ENCODE measurements around the gene CORO1C. TPM values are rescaled to one million over a fixed set of nuclear protein-coding genes. Genes with fewer than 3 reads are reported as not detected.
A peak's percentile ranks its signal among the peaks of the same experiment; 100 is the strongest.
"Not testable (repeated sequence)": the region's sequence is repeated elsewhere in the genome, so short reads cannot be mapped to it uniquely, and the experiment has no call there.

Gene CORO1C
- polyA plus RNA-seq, 3 donors from 2014 or later: 31.8 to 80.0 (median 32.1) TPM

- H3K27ac Mint-ChIP-seq: no peak overlapping the region
- peaks cover 0 to 9% (median 2%) of the 10 kb centered on the region in 3 donors for H3K27me3 Mint-ChIP-seq (ENCODE audit: low read depth in 3 of 3)
- H3K4me3 Mint-ChIP-seq: no peak overlapping the region
Observed at GRCh38 chr12:108744021-108744897, 12.9 kb upstream of the CORO1C start.

DNA sequence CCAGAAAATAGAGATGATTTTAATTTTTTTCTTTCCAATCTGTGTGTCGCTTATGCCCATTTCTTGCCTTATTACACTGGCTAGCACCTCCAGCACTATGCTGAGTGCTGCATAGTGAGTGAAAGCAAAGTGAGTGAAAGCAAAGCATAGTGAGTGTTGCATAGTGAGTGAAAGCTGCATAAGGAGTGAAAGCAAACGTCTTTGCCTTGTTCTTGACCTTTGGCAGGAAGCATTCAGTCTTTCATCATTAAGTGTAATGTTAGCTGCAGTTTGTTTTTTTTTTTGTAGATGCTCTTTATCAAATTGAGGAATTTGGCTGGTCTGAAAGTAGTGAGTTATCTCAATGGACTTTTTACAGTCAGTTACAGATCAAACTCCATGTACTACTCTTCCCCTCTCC is 6.9 kb upstream of the CORO1C start:
- H3K36me3 Mint-ChIP-seq: peaks cover 0 to 4% (median 0%) of the 10 kb centered on the region in 3 donors
- H3K27me3 Mint-ChIP-seq (ENCODE audit: low read depth in 3 of 3): peaks cover 1 to 6% (median 2%) of the 10 kb centered on the region in 3 donors
- DNase-seq: no peak
- H3K27ac Mint-ChIP-seq: no peak overlapping the region
- no peaks in the 10 kb centered on the region for H3K9me3 Mint-ChIP-seq
- no peaks in the 10 kb centered on the region for H3K4me1 Mint-ChIP-seq
- H3K4me3 Mint-ChIP-seq: no peak overlapping the region

More at GRCh38 chr12:108744021-108744897, 12.9 kb upstream of the CORO1C start:
- DNase-seq: no peak
- Mint-ChIP-seq H3K9me3 (no peaks in the 10 kb centered on the region), H3K36me3 (peaks cover 0 to 4% (median 0%) of the 10 kb centered on the region in 3 donors), H3K4me1 (no peaks in the 10 kb centered on the region)

GRCh38 chr12:108735855-108736254 is 4.5 kb upstream of the CORO1C start:
- peaks cover 10 to 12% of the 10 kb centered on the region in 2 donors for H3K4me1 Mint-ChIP-seq
- no peaks in the 10 kb centered on the region for H3K9me3 Mint-ChIP-seq
- H3K27me3 Mint-ChIP-seq (ENCODE audit: low read depth in 3 of 3): peaks cover 6 to 12% (median 10%) of the 10 kb centered on the region in 3 donors
- no peaks in the 10 kb centered on the region for H3K36me3 Mint-ChIP-seq
- H3K27ac Mint-ChIP-seq: no peak overlapping the region
- no peak for DNase-seq
- H3K4me3 Mint-ChIP-seq: no peak overlapping the region

DNA sequence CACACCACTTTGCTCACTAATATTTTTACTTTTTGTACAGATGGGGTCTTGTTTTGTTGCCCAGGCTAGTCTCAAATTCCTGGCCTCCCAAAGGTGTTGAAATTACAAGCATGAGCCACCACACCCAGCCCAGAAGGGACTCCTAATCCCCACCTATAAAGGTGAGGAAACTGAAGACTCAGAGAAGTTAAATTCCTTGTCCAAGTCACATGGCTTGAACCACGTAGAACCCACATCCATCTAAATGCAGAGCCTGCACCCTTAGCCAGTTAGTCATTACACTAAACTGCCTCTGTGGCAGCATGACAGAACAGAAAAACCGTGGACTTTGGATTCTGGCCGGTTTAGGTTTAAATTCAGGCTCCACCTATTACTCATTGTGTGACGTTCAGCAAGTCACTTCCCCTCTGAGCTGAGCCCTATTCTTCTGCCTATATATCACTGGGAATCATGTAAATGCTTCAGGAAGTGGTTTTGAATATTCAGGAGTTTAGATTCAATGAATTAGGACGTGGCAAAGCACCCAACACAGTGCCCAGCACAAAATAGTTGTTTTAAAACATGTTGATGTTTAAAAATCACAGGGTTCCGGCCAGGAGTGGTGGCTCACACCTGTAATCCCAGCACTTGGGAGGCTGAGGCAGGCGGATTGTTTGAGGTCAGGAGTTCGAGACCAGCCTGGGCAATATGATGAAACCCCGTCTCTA is 3.0 kb upstream of the CORO1C start:
- Mint-ChIP-seq H3K9me3 (no peaks in the 10 kb centered on the region), H3K27me3 (ENCODE audit: low read depth in 3 of 3) (peaks cover 12 to 20% (median 13%) of the 10 kb centered on the region in 3 donors), H3K4me3 (peak overlapping the region in 1 of 5 donors; percentile 15), H3K4me1 (peaks cover 23 to 24% of the 10 kb centered on the region in 2 donors), H3K36me3 (no peaks in the 10 kb centered on the region), H3K27ac (peak overlapping the region in 5 of 6 donors; percentile 22 to 61 (median 53))
- DNase-seq: no peak

- Mint-ChIP-seq H3K4me1 (peaks cover 31 to 36% of the 10 kb centered on the region in 2 donors), H3K27me3 (ENCODE audit: low read depth in 3 of 3) (peaks cover 12 to 20% (median 13%) of the 10 kb centered on the region in 3 donors), H3K4me3 (peak overlapping the region in 1 of 5 donors; percentile 97), H3K27ac (peak overlapping the region in 1 of 6 donors; percentile 91)
- H3K36me3 Mint-ChIP-seq, H3K9me3 Mint-ChIP-seq, DNase-seq: not testable (repeated sequence)
Observed at GRCh38 chr12:108733230-108733531, 1.9 kb upstream of the CORO1C start.

- Mint-ChIP-seq H3K4me1 (peaks cover 31 to 39% of the 10 kb centered on the region in 2 donors), H3K27me3 (ENCODE audit: low read depth in 3 of 3) (peaks cover 12 to 20% (median 13%) of the 10 kb centered on the region in 3 donors), H3K9me3 (no peaks in the 10 kb centered on the region), H3K36me3 (no peaks in the 10 kb centered on the region), H3K27ac (peak overlapping the region; percentile 59 to 98 (median 92)), H3K4me3 (peak overlapping the region; percentile 93 to 98 (median 97))
- DNase-seq: peak in 1 of 3 donors; percentile 7
Observed at GRCh38 chr12:108732489-108733229, 1.3 kb upstream of the CORO1C start.

DNA sequence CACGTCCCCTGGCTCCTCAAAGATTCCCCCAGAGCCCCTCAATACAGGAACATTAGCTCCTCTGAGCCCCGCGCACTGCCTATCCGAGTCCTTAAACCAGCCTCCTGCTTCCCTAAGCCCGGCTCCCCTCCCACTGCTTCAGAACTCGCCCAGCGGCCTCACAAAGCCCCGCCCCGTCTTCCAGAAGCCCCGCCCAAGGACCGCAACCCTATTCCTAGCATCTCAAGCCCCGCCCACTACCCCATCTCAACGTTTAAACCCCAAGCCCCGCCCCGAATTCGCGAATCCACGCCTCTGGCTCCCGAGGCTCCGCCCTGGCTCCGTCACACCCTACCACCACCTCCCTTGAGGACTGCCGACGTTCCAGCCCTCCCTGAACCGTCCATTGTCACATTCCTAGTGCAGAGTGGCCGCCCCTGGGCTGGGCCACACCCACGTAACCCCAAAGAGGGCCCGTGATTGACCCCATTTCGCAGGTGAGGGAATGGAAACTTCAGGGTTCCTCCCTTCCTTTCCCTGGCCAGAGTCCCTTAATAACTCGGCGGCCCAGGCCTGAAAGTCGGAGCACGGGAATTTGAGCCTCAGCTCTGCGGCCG is 646 bp upstream of the CORO1C start:
- peaks cover 31 to 39% of the 10 kb centered on the region in 2 donors for H3K4me1 Mint-ChIP-seq
- no peaks in the 10 kb centered on the region for H3K36me3 Mint-ChIP-seq
- H3K9me3 Mint-ChIP-seq: no peaks in the 10 kb centered on the region
- peaks cover 12 to 20% (median 13%) of the 10 kb centered on the region in 3 donors for H3K27me3 Mint-ChIP-seq (ENCODE audit: low read depth in 3 of 3)
- H3K4me3 Mint-ChIP-seq: peak overlapping the region; percentile 93 to 98 (median 97)
- DNase-seq: peak; percentile 87 to 91 (median 89)
- peak overlapping the region; percentile 84 to 98 (median 92) for H3K27ac Mint-ChIP-seq

DNA sequence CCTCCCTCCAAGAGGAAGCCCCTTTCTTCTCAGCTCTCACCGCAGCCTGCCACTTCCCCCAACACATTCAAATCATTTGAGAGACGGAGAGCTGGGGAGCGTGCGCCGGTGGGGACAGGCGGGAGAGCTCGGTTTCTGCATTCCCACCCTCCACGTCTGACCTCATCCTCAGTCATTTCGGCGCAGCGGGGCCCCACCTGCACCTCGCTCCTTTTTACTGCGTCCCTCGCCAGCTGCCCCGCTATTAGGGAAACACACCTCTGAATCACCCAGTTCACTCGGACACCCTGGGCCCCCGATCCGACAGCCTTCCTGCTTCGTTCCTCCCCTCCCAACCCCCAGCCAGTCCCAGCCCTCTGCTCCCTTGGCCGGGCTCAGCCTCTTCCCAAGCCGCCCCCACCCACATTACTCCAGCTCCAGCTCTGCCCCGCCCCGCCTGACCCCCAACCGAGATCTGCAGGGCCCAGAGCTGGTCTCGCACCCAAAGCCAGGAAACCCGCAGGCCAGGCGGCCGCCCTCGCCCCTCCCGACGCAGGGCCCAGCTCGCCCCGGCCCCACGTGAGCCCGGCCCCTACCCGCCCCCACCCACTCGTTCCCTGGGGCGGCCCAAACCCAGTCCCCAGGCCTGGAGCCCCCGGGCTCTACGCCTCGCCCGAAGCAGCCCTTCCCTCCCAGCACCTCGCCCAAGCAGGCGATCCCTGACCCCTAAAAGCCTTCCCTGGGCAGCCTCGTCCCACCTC is 783 bp downstream of the CORO1C start:
- no peaks in the 10 kb centered on the region for H3K9me3 Mint-ChIP-seq
- H3K27ac Mint-ChIP-seq: peak overlapping the region; percentile 10 to 92 (median 86)
- peaks cover 12 to 20% (median 12%) of the 10 kb centered on the region in 3 donors for H3K27me3 Mint-ChIP-seq (ENCODE audit: low read depth in 3 of 3)
- no peaks in the 10 kb centered on the region for H3K36me3 Mint-ChIP-seq
- peak overlapping the region; percentile 87 to 91 (median 89) for H3K4me3 Mint-ChIP-seq
- H3K4me1 Mint-ChIP-seq: peaks cover 31 to 39% of the 10 kb centered on the region in 2 donors
- peak; percentile 36 to 53 (median 45) for DNase-seq

DNA sequence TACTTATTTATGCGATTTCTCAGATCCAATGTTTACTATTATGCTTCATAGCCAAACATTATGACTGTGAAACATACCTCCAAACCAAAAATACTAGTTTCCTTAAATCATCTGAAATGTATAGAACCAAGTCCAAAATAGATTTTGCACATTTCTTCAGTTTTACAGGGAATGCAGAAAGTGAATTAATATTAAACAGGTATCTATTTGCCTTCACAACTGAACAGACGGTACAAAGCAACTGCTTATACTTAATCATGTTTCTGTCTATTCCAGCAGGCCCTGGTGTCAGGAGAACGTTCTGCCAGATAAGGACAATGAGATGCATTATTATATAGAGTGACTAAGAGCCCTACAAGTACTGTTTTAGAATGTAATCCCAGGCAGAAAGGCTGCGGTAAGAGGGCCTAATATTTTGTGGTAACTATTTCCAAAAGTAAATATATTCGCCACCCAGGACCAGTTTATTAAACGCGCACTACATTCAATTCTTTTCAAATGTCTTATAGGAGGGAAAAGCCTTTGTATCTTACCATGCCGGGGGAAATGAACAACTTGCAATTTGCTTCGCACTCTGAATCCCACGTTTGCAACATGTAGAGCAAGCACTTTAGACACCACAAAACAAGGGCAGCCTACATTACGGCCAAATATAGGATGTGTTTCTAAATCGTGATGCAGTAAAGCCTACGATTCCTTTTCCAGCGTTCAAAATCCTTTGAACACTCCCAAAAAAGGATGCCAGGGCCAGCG is 1.5 kb downstream of the CORO1C start:
- Mint-ChIP-seq H3K9me3 (no peaks in the 10 kb centered on the region), H3K36me3 (no peaks in the 10 kb centered on the region), H3K4me3 (peak overlapping the region; percentile 87 to 91 (median 89)), H3K27me3 (ENCODE audit: low read depth in 3 of 3) (peaks cover 12 to 20% (median 12%) of the 10 kb centered on the region in 3 donors), H3K4me1 (peaks cover 36 to 47% of the 10 kb centered on the region in 2 donors), H3K27ac (peak overlapping the region; percentile 10 to 92 (median 86))
- peak in 1 of 3 donors; percentile 9 for DNase-seq

- H3K4me1 Mint-ChIP-seq: peaks cover 44 to 54% of the 10 kb centered on the region in 2 donors
Observed at GRCh38 chr12:108728820-108729611, 2.3 kb downstream of the CORO1C start.

More at GRCh38 chr12:108728820-108729611, 2.3 kb downstream of the CORO1C start:
- Mint-ChIP-seq H3K27ac (peak overlapping the region in 5 of 6 donors; percentile 9 to 87 (median 37)), H3K36me3 (no peaks in the 10 kb centered on the region), H3K27me3 (ENCODE audit: low read depth in 3 of 3) (peaks cover 12 to 20% (median 12%) of the 10 kb centered on the region in 3 donors), H3K4me3 (peak overlapping the region in 3 of 5 donors; percentile 8 to 91 (median 88)), H3K9me3 (no peaks in the 10 kb centered on the region)
- DNase-seq: no peak
